Endothelial cell of umbilical vein (primary cell): ENCODE measurements around the gene CHRNE. TPM values are rescaled to one million over a fixed set of nuclear protein-coding genes. Genes with fewer than 3 reads are reported as not detected.

Experiments used
- BruUV-seq: library from RNA; stranded (reverse); fragments of 400-500 nt; replicated peaks from 2 replicates; lab custom pipeline; 2021; lab: Mats Ljungman, UMichigan
- CTCF ChIA-PET: fragments of 300-600, 350-600 bp; sonication (Branson Sonifier 250); formaldehyde crosslinking; loops from one replicate; lab custom pipeline; 2021; ENCODE audit warnings: antibody characterized with exemption, inconsistent platforms; lab: Charles Lee
- POLR2A ChIA-PET: fragments of 300-600, 350-600 bp; sonication (Branson Sonifier 250); formaldehyde crosslinking; loops from one replicate; lab custom pipeline; 2021; ENCODE audit warnings: antibody characterized with exemption, inconsistent platforms; lab: Charles Lee
- DNase-seq: peaks from one replicate; pipeline ENCODE4 v3.0.0-alpha.2; 2011; ENCODE audit warnings: low read depth, low spot score
- FAIRE-seq: peaks from 2 replicates; lab custom pipeline; 2011; peaks lifted over from hg19 to GRCh38; lab: Jason Lieb, UNC
- H2AFZ ChIP-seq: 2 replicates; pipeline ENCODE4 v1.6.0; 2012; ENCODE audit warnings: low read depth, low read length, control low read depth, inconsistent platforms
- H3K27ac ChIP-seq: 2 replicates; pipeline ENCODE4 v1.5.1; 2011; ENCODE audit warnings: low read depth, mild to moderate bottlenecking, control low read depth, low read length, moderate library complexity; ENCODE audit not compliant: insufficient read depth
- H3K27me3 ChIP-seq, 2 experiments: 2 replicates each; pipeline versions ENCODE4 v1.6.0 to v1.6.1; 2011; ENCODE audit warnings: low read length in 2 of 2, mixed read lengths in 1 of 2; ENCODE audit not compliant: control insufficient read depth in 2 of 2, insufficient read depth in 2 of 2
- H3K36me3 ChIP-seq, 2 experiments: 2 replicates in 1 of 2; 3 replicates in 1 of 2; pipeline ENCODE4 v1.5.1; 2011; ENCODE audit warnings: low read length in 2 of 2, mild to moderate bottlenecking in 1 of 2, moderate library complexity in 1 of 2; ENCODE audit not compliant: control insufficient read depth in 2 of 2, insufficient read depth in 2 of 2; ENCODE audit errors: extremely low read depth in 1 of 2
- H3K4me1 ChIP-seq: 3 replicates; pipeline ENCODE4 v1.5.1; 2011; ENCODE audit warnings: mild to moderate bottlenecking, low read length; ENCODE audit not compliant: control insufficient read depth, insufficient read depth; ENCODE audit errors: extremely low read depth
- H3K4me2 ChIP-seq: 2 replicates; pipeline ENCODE4 v1.6.1; 2011; ENCODE audit warnings: low read length, control low read depth, mixed read lengths; ENCODE audit not compliant: insufficient read depth
- H3K4me3 ChIP-seq, 3 experiments: fragments of 200-600 bp in 1 of 3; sonication (generic), shearing (Covaris generic) in 1 of 3; replicated peaks in 1 of 3; 2 replicates each; pipeline ENCODE4 v1.5.1; 2011 to 2016; ENCODE audit warnings: control low read depth in 3 of 3, low read length in 3 of 3, mild to moderate bottlenecking in 2 of 3, inconsistent platforms in 1 of 3, low read depth in 1 of 3, moderate library complexity in 1 of 3; ENCODE audit not compliant: insufficient read depth in 1 of 3
- H3K79me2 ChIP-seq: 2 replicates; pipeline ENCODE4 v1.6.0; 2012; ENCODE audit warnings: low read length, inconsistent platforms; ENCODE audit not compliant: control insufficient read depth, insufficient read depth
- H3K9ac ChIP-seq: replicated peaks from 2 replicates; pipeline ENCODE3; 2011; ENCODE audit warnings: low read length, control low read depth; ENCODE audit not compliant: insufficient read depth; ENCODE audit errors: extremely low read depth
- H3K9me1 ChIP-seq: replicated peaks from 3 replicates; pipeline ENCODE4 v1.6.0; 2011; ENCODE audit warnings: mild to moderate bottlenecking, low read length; ENCODE audit not compliant: control insufficient read depth, insufficient read depth; ENCODE audit errors: extremely low read depth
- H3K9me3 ChIP-seq: replicated peaks from 2 replicates; pipeline ENCODE4 v1.5.1; 2012; ENCODE audit warnings: low read length, inconsistent platforms; ENCODE audit not compliant: control insufficient read depth, insufficient read depth
- H4K20me1 ChIP-seq: replicated peaks from 2 replicates; pipeline ENCODE3; 2011; ENCODE audit warnings: mild to moderate bottlenecking, low read length; ENCODE audit not compliant: control insufficient read depth, insufficient read depth; ENCODE audit errors: extremely low read depth
- CTCF ChIP-seq, 2 donors: IDR thresholded peaks; 1 replicate in 1 of 2; 2 replicates in 1 of 2; pipeline ENCODE4 v1.5.1; 2011; ENCODE audit warnings: low read length in 2 of 2, mild to moderate bottlenecking in 2 of 2, moderate library complexity in 2 of 2, control low read depth in 1 of 2, inconsistent platforms in 1 of 2, low read depth in 1 of 2; ENCODE audit not compliant: insufficient read depth in 1 of 2; ENCODE audit errors: extremely low read depth in 1 of 2
- EZH2 ChIP-seq: IDR thresholded peaks from 2 replicates; pipeline ENCODE4 v1.6.1; 2012; ENCODE audit warnings: borderline replicate concordance, low read depth, mild to moderate bottlenecking, moderate library complexity, low read length, inconsistent platforms; ENCODE audit not compliant: severe bottlenecking
- FOS ChIP-seq: IDR thresholded peaks from 2 replicates; pipeline ENCODE4 v1.6.1; 2011; ENCODE audit warnings: mild to moderate bottlenecking, low read length, moderate library complexity, borderline replicate concordance; ENCODE audit not compliant: insufficient read depth
- GATA2 ChIP-seq: IDR thresholded peaks from 2 replicates; pipeline ENCODE4 v1.7.0; 2011; ENCODE audit warnings: low read depth, mild to moderate bottlenecking, moderate library complexity, mixed read lengths, low read length; ENCODE audit not compliant: insufficient read length, insufficient read depth
- JUN ChIP-seq: IDR thresholded peaks from 2 replicates; pipeline ENCODE4 v1.6.1; 2011; ENCODE audit warnings: borderline replicate concordance, low read depth; ENCODE audit not compliant: insufficient read length, insufficient read depth
- MAX ChIP-seq: IDR thresholded peaks from 2 replicates; pipeline ENCODE4 v1.6.1; 2011; ENCODE audit not compliant: insufficient read depth, insufficient read length
- MYC ChIP-seq: IDR thresholded peaks from one replicate; pipeline ENCODE4 v1.6.1; 2011; ENCODE audit warnings: mild to moderate bottlenecking, low read depth, low read length
- POLR2A ChIP-seq: IDR thresholded peaks from 2 replicates; pipeline ENCODE4 v1.6.1; 2012; ENCODE audit warnings: low read depth, mild to moderate bottlenecking, control low read depth, low read length
- POLR2AphosphoS5 ChIP-seq: IDR thresholded peaks from 2 replicates; pipeline ENCODE4 v1.6.1; 2012; ENCODE audit warnings: low read depth, mild to moderate bottlenecking, control low read depth, low read length, moderate library complexity; ENCODE audit not compliant: insufficient read depth
- dilution Hi-C: fragments of 300-500 bp; cut with MboI; formaldehyde crosslinking; loops from one replicate; pipeline ENCODE4 v1.15.0; 2019; ENCODE audit warnings: low sequenced_read_pairs; ENCODE audit not compliant: extremely low pct_ligation_motif_present
- intact Hi-C: fragments of 100-400 bp; cut with micrococcal nuclease; formaldehyde crosslinking; loops from one replicate; pipeline ENCODE4 v1.10.0; 2022
- polyA plus RNA-seq, 4 experiments: library from polyadenylated mRNA; depleted of rRNA in 3 of 4; stranded (reverse) in 3 of 4; unstranded in 1 of 4; fragments of >200 nt; gene quantifications; 2 replicates each; pipeline versions ENCODE4 v1.2.1 to v1.2.3, GENCODE V29; 2011 to 2012; ENCODE audit warnings: missing spikeins in 1 of 4
- total RNA-seq: library from RNA; stranded (reverse); gene quantifications from 2 replicates; pipeline ENCODE4 v1.2.3, GENCODE V29; 2021

Gene CHRNE
- total and polyA plus RNA-seq, 2 donors (not counting 3 experiments of a cell fraction or from before 2014, with no cell fraction given), result 0.84 to 1.1 TPM

- CTCF ChIA-PET, result interaction anchor here (1.1 kb wide), 1 partner anchor 185 kb away, joined by 6 read pairs; the partner anchor contains the start of gene ARRB2
These were observed 7.8 kb downstream of the CHRNE start for GRCh38 chr17:4895121-4895520.

More at GRCh38 chr17:4895121-4895520, 7.8 kb downstream of the CHRNE start:
- POLR2A ChIA-PET, result no interaction called here
- no peak overlapping the region for H3K27ac ChIP-seq
- no peaks in the 10 kb centered on the region for H3K9me3 ChIP-seq
- intact Hi-C loops, result no loop called here
- dilution Hi-C loops, result no loop called here
- no TSS peak for BruUV-seq
- H3K79me2 ChIP-seq, result no peaks in the 10 kb centered on the region
- H3K9me1 ChIP-seq, result no peaks in the 10 kb centered on the region
- peaks cover 0 to 61% of the 10 kb centered on the region in 2 experiments for H3K36me3 ChIP-seq
- no peaks in the 10 kb centered on the region for H4K20me1 ChIP-seq
- peaks cover 6% of the 10 kb centered on the region for H3K4me1 ChIP-seq
- H3K27me3 ChIP-seq, result no peaks in the 10 kb centered on the region
- no peak overlapping the region for H2AFZ ChIP-seq
- FAIRE-seq (no peak), DNase-seq (no peak)
- H3K4me3 ChIP-seq, result no peak overlapping the region
- no peak overlapping the region for H3K9ac ChIP-seq
- TF ChIP-seq GATA2 (no peak), JUN (no peak), FOS (no peak), EZH2 (no peak), POLR2A (no peak), POLR2AphosphoS5 (no peak), MYC (no peak), MAX (no peak), CTCF (IDR thresholded peaks at IDR 0.05; ENCODE audit: extremely low read depth in 1 of 2, insufficient read depth in 1 of 2, low read depth in 1 of 2, low read length in 2 of 2) (no peak)
- no peak overlapping the region for H3K4me2 ChIP-seq
